ENCODE results near the gene ZNF511. TPM values are rescaled to one million over a fixed set of nuclear protein-coding genes. Genes with fewer than 3 reads are reported as not detected.

ZNF511 gene
- total and polyA plus RNA-seq, 9 of the 15 experiments (the other 6 are each of a cell fraction or from before 2014, with no cell fraction given) = 0.61 to 69.3 (median 40.1) TPM

GRCh38 chr10:133274751-133275683, 33.7 kb upstream of the ZNF511 start (continued):
- TF ChIP-seq, protein P1, sequence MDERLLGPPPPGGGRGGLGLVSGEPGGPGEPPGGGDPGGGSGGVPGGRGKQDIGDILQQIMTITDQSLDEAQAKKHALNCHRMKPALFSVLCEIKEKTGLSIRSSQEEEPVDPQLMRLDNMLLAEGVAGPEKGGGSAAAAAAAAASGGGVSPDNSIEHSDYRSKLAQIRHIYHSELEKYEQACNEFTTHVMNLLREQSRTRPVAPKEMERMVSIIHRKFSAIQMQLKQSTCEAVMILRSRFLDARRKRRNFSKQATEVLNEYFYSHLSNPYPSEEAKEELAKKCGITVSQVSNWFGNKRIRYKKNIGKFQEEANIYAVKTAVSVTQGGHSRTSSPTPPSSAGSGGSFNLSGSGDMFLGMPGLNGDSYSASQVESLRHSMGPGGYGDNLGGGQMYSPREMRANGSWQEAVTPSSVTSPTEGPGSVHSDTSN (CRISPR knock-in tag; IDR thresholded peaks at IDR 0.05; ENCODE audit: low read depth) = no peak
- TF ChIP-seq, protein P1 (tag; conservative IDR thresholded peaks at IDR 0.05; ENCODE audit: low read depth) = no peak
- TF ChIP-seq, protein P2, sequence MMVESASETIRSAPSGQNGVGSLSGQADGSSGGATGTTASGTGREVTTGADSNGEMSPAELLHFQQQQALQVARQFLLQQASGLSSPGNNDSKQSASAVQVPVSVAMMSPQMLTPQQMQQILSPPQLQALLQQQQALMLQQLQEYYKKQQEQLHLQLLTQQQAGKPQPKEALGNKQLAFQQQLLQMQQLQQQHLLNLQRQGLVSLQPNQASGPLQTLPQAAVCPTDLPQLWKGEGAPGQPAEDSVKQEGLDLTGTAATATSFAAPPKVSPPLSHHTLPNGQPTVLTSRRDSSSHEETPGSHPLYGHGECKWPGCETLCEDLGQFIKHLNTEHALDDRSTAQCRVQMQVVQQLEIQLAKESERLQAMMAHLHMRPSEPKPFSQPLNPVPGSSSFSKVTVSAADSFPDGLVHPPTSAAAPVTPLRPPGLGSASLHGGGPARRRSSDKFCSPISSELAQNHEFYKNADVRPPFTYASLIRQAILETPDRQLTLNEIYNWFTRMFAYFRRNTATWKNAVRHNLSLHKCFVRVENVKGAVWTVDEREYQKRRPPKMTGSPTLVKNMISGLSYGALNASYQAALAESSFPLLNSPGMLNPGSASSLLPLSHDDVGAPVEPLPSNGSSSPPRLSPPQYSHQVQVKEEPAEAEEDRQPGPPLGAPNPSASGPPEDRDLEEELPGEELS (CRISPR knock-in tag; IDR thresholded peaks at IDR 0.05; ENCODE audit: borderline replicate concordance) = no peak
- TF ChIP-seq, protein P3, sequence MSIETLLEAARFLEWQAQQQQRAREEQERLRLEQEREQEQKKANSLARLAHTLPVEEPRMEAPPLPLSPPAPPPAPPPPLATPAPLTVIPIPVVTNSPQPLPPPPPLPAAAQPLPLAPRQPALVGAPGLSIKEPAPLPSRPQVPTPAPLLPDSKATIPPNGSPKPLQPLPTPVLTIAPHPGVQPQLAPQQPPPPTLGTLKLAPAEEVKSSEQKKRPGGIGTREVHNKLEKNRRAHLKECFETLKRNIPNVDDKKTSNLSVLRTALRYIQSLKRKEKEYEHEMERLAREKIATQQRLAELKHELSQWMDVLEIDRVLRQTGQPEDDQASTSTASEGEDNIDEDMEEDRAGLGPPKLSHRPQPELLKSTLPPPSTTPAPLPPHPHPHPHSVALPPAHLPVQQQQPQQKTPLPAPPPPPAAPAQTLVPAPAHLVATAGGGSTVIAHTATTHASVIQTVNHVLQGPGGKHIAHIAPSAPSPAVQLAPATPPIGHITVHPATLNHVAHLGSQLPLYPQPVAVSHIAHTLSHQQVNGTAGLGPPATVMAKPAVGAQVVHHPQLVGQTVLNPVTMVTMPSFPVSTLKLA (conservative IDR thresholded peaks at IDR 0.05) = 0 out of 4 replicates have a peak, but pooled peaks of 1 of the 2 experiments have one; percentile 21
- TF ChIP-seq KLF13 (tag; IDR thresholded peaks at IDR 0.05; ENCODE audit: borderline replicate concordance, low read depth) (no peak), ZNF143 (CRISPR knock-in tag; IDR thresholded peaks at IDR 0.05) (no peak), NFXL1 (CRISPR knock-in tag; IDR thresholded peaks at IDR 0.05) (no peak), ZBTB49 (CRISPR knock-in tag; IDR thresholded peaks at IDR 0.05; ENCODE audit: borderline replicate concordance) (no peak), CREBBP (IDR thresholded peaks at IDR 0.05; ENCODE audit: low read depth, low read length) (no peak), SIRT6 (IDR thresholded peaks at IDR 0.05; ENCODE audit: low read depth, low read length) (no peak), HNRNPK (IDR thresholded peaks at IDR 0.05; ENCODE audit: low read depth, low read length, poor library complexity, severe bottlenecking) (no peak), HMGN3 (IDR thresholded peaks at IDR 0.05; ENCODE audit: borderline replicate concordance, extremely low read depth, insufficient read length, low read depth, low read length) (no peak), ZNF12 (CRISPR knock-in tag; IDR thresholded peaks at IDR 0.05) (0 out of 2 replicates have a peak, but pooled peaks have one; percentile 25), RCOR1 (IDR thresholded peaks at IDR 0.05; ENCODE audit: borderline replicate concordance in 1 of 2, low read depth in 2 of 2, low read length in 2 of 2) (no peak), PHB (CRISPR knock-in tag; IDR thresholded peaks at IDR 0.05) (no peak)

Data from K562 (cell line).